Bronchial epithelial cell (primary cell): ENCODE measurements around the gene ASXL1. TPM values are rescaled to one million over a fixed set of nuclear protein-coding genes. Genes with fewer than 3 reads are reported as not detected.

Experiments
- DNase-seq: peaks from one replicate; pipeline ENCODE4 v3.0.0-alpha.2; 2010; ENCODE audit warnings: low read depth
- FAIRE-seq: peaks from 2 replicates; lab custom pipeline; 2011; peaks lifted over from hg19 to GRCh38; lab: Jason Lieb, UNC
- H3K27me3 ChIP-seq: 2 replicates; pipeline ENCODE4 v1.5.1; 2011; ENCODE audit warnings: low read length; ENCODE audit not compliant: control insufficient read depth, insufficient read depth
- H3K36me3 ChIP-seq: 2 replicates; pipeline ENCODE4 v1.5.1; 2011; ENCODE audit warnings: low read length; ENCODE audit not compliant: control insufficient read depth, insufficient read depth
- H3K4me3 ChIP-seq: 2 replicates; pipeline ENCODE4 v1.5.1; 2011; ENCODE audit warnings: mild to moderate bottlenecking, low read depth, low read length, control low read depth
- total RNA-seq: library from RNA; depleted of rRNA; stranded (reverse); fragments of >200 nt; gene quantifications from 2 replicates; pipeline ENCODE4 v1.2.1, GENCODE V29; 2014
- TF ChIP-seq, protein P1 (sequence below): IDR thresholded peaks from 2 replicates; pipeline ENCODE4 v1.5.1; 2011; ENCODE audit warnings: mild to moderate bottlenecking, moderate library complexity, low read length, control low read depth, inconsistent platforms; ENCODE audit not compliant: insufficient read depth, severe bottlenecking

The ASXL1 gene
- total RNA-seq, 1 donor from 2014 or later: 17.6 TPM

DNA sequence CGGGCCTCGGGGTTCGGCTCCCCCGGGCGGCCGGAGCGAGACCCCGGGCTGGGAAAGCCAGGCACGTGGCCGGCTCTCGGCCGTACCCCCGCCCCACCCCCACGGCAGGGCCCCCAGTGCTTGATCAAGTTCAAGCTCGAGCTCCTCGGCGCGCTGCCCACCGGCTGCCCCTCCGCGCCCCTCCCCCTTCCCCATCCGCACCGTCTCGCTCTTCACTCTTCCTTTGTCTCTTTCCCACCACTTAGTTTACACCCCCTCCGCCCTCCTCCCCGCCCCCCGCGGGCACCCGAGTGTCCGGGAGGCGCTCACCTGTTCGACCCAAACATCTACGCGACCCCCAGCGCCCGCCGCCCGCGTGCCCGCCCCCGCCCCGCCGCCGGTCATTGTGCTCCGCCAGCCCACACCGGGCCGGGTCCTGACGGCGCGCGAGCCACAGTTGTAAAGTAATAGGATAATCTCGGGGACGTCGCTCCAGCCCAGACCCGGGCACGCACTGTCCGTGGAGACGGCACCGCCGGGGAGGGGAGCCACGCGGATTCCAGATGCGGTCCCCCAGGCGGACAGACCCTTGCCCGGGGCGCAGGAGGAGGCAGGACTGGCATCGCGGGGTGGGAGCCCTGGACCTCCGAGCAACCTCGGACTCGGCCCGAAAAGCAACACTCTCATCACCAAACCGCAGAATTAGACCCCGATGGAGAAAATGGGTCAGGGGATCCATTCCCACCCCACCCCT is 126.3 kb downstream of the ASXL1 start:
- FAIRE-seq: no peak
- no peak for DNase-seq
- Histone ChIP-seq H3K4me3 (peak overlapping the region; percentile 57), H3K36me3 (no peaks in the 10 kb centered on the region), H3K27me3 (no peaks in the 10 kb centered on the region)
- TF ChIP-seq, protein P1, sequence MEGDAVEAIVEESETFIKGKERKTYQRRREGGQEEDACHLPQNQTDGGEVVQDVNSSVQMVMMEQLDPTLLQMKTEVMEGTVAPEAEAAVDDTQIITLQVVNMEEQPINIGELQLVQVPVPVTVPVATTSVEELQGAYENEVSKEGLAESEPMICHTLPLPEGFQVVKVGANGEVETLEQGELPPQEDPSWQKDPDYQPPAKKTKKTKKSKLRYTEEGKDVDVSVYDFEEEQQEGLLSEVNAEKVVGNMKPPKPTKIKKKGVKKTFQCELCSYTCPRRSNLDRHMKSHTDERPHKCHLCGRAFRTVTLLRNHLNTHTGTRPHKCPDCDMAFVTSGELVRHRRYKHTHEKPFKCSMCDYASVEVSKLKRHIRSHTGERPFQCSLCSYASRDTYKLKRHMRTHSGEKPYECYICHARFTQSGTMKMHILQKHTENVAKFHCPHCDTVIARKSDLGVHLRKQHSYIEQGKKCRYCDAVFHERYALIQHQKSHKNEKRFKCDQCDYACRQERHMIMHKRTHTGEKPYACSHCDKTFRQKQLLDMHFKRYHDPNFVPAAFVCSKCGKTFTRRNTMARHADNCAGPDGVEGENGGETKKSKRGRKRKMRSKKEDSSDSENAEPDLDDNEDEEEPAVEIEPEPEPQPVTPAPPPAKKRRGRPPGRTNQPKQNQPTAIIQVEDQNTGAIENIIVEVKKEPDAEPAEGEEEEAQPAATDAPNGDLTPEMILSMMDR: no peak

DNA sequence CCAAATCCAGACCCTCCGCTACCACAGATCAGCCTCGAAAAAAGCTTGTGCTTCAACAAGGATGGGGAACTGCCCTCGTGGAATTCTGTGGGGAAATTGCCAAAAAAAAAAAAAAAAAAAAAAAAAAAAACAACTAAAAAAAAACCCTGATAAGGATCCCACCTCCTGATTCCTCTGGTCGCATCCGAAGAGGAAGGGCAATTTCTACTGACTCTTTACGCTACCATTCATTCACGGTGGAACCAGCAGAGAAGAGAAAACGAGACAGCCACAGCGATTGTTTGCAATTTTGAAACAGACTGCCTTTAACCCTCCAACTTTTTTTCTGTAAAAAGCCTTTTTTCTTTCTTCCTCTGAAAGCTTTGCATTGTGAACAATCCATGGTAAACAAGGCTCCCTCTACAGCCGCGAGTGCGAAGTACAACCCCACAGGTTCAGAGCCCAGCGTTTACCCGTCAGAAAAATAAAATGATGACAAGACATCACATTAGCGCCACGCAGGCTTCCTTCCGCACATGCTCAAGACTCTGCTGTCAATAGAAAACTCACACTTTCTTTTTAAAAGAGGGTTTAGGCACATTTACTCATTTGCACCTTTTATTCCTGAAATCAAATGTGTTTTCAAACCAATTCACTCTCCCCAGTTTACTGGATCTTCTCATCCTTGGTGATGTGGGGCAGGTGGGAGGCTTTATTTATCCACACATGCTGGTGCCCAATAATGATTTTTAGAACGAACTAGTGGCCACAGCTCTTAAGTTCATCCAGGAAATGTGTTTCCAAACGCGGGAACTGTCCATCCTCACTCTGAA is 127.0 kb downstream of the ASXL1 start:
- DNase-seq (peak; percentile 69), FAIRE-seq (no peak)
- Histone ChIP-seq H3K27me3 (no peaks in the 10 kb centered on the region), H3K36me3 (no peaks in the 10 kb centered on the region), H3K4me3 (peak overlapping the region; percentile 57)
- TF ChIP-seq, protein P1: peak; percentile 74

- TF ChIP-seq, protein P1: no peak
- H3K36me3 ChIP-seq: no peaks in the 10 kb centered on the region
- no peak overlapping the region for H3K4me3 ChIP-seq
- FAIRE-seq: no peak
- H3K27me3 ChIP-seq: no peaks in the 10 kb centered on the region
- DNase-seq: no peak
Measured at GRCh38 chr20:32485770-32486478, 127.8 kb downstream of the ASXL1 start.

DNA sequence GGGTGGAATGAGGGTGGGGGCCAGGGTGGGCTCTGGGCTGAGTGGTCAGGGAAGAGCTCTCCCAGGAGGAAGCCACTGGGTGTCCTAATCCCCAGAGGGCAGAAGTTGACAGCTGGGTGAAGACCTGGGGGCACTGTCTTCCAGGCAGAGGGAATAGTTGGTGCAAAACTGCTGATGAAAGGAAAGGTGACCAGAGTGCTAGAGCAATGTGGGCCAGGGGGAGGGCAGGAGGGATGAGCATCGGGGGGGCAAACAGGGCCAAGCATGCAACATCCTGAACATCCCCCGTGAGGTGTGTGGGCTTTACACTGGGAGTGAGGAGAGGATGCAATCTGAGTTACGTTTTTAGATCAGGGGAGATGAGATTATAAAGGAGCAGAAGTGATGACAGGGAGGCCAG is 129.2 kb downstream of the ASXL1 start:
- no peak for DNase-seq

DNA sequence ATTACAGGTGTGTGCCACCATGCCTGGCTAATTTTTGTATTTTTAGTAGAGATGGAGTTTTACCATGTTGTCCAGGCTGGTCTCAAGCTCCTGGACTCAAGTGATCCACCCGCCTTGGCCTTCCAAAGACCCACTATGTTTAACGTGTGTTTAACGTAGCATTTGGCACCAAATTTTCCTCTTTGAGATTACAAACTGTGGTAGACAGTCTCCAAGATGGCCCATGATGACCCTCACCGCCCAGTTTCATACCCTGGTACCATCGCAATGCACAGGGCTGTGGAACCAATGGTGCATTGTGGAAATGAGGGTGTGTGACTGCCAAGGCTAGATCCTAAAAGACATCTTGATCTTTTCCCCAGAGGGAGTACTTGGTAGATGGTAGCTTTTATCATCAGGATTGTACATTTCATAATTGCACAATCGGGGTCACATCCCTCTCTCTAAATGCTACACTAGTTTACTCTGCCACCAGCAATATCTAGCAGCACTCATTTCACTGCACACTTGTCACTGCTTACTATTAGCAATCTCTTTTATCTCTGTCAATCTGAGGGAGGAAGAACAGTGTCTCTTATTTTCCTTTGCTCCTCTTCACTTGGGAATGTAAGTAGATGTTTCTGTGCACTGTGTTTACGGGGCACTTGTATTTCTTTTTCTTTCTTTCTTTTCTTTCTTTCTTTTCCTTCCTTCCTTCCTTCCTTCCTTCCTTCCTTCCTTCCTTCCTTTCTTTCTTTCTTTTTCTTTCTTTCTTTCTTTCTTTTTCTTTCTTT is 130.1 kb downstream of the ASXL1 start:
- Histone ChIP-seq H3K27me3 (no peaks in the 10 kb centered on the region), H3K36me3 (no peaks in the 10 kb centered on the region), H3K4me3 (no peak overlapping the region)
- TF ChIP-seq, protein P1: no peak
- no peak for DNase-seq
- FAIRE-seq: no peak

More for the DNA sequence above, 129.2 kb downstream of the ASXL1 start:
- no peaks in the 10 kb centered on the region for H3K27me3 ChIP-seq
- no peak overlapping the region for H3K4me3 ChIP-seq
- TF ChIP-seq, protein P1: no peak
- H3K36me3 ChIP-seq: no peaks in the 10 kb centered on the region
- FAIRE-seq: no peak
